Hepatocyte (in vitro differentiated cells): ENCODE data around the gene ENTR1.

ENCODE experiments used
- CTCF ChIP-seq: fragments of 200-600 bp; sonication (generic); IDR thresholded peaks from 2 replicates; pipeline ENCODE4 v1.5.1; 2016; ENCODE audit warnings: antibody characterized with exemption, mild to moderate bottlenecking; ENCODE audit not compliant: poor library complexity
- EZH2phosphoT487 ChIP-seq: fragments of 200-600 bp; sonication (generic); IDR thresholded peaks from one replicate; pipeline ENCODE4 v1.6.1; 2018; ENCODE audit warnings: antibody characterized with exemption, mild to moderate bottlenecking, low read depth, moderate library complexity; ENCODE audit not compliant: unreplicated experiment, severe bottlenecking

GRCh38 chr9:136426787-136427186, 16.4 kb upstream of the ENTR1 start:
- TF ChIP-seq EZH2phosphoT487 (no peak), CTCF (no peak)
